HG03565 (cell line): Measurements from ENCODE around the gene TOR1AIP1.
"Not testable (repeated sequence)": the region's sequence is repeated elsewhere in the genome, so short reads cannot be mapped to it uniquely, and the experiment has no call there.

Experiments used
- ATAC-seq: cut with Tn5 transposase; IDR thresholded peaks from one replicate; pipeline ENCODE4 v1.9.1; 2021; ENCODE audit warnings: mild to moderate bottlenecking, moderate library complexity; ENCODE audit not compliant: unreplicated experiment

Gene TOR1AIP1, protein sequence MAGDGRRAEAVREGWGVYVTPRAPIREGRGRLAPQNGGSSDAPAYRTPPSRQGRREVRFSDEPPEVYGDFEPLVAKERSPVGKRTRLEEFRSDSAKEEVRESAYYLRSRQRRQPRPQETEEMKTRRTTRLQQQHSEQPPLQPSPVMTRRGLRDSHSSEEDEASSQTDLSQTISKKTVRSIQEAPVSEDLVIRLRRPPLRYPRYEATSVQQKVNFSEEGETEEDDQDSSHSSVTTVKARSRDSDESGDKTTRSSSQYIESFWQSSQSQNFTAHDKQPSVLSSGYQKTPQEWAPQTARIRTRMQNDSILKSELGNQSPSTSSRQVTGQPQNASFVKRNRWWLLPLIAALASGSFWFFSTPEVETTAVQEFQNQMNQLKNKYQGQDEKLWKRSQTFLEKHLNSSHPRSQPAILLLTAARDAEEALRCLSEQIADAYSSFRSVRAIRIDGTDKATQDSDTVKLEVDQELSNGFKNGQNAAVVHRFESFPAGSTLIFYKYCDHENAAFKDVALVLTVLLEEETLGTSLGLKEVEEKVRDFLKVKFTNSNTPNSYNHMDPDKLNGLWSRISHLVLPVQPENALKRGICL

DNA sequence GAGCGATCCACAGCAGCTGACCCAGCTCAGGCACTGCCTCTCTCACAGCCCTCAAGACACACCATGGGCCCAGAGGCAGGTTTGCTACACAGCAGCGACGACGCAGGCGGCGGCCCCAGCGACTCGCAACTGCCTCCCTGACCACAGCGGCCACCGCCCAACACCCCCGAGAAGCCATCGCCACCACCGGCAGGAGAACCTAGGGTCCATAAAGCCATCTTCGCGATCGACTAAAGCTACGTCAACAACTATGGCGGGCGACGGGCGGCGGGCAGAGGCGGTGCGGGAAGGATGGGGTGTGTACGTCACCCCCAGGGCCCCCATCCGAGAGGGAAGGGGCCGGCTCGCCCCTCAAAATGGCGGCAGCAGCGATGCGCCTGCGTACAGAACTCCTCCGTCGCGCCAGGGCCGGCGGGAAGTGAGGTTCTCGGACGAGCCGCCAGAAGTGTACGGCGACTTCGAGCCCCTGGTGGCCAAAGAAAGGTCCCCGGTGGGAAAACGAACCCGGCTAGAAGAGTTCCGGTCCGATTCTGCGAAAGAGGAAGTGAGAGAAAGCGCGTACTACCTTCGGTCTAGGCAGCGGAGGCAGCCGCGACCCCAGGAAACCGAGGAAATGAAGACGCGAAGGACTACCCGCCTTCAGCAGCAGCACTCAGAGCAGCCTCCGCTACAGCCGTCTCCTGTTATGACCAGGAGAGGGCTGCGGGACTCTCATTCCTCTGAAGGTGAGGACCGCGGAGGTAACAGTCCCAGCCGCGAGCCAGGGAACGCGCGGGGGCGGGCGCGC lies at the start of gene TOR1AIP1:
Gene TOR1AIP1 (plus strand): TSS at position 33 of the 787 bp plus-strand sequence. CDS start 218 bp downstream, at position 251.
- peak; percentile 69 for ATAC-seq

GRCh38 chr1:179836686-179837445 lies 45.2 kb upstream of the TOR1AIP1 start:
- ATAC-seq = not testable (repeated sequence)

DNA sequence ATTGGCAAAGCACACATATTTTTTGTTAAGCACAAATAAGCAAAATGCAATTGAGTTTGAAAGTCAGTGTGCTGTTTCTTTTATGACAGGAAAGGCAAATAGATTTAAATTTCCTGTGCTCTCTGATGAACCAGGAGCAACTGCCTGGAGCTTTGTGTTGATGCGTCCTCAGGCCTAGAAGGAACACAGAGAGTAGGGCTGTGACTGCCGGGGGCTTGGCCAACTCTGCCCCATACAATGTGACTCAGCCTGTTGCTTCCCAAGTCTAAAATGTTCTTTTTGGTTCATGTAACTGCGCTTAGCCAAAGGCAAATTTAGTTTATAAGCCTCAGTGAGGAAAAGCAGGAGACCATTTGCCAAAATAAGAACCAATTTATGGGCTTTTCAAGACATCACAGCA lies 42.0 kb upstream of the TOR1AIP1 start:
- ATAC-seq = no peak

DNA sequence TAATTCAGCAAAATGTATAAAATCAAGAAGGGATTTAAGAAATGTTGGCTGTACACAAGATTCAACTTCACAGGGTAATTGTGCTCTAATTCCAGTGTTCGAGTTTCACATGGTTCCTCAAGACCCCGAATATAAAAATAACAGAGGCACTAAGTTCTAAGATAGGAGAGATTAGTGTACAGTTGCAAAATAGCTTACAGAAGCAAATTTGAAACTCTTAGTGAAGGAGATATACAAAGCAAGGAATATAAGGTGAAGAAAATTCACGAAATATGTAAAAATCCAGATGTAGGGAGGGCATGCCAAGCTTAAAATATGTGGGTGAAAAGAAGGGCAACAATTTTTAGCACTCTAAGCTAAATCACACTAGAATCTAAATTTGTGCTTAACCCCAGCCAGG lies 33.9 kb upstream of the TOR1AIP1 start:
- ATAC-seq = no peak

- ATAC-seq = no peak
These were observed 29.0 kb upstream of the TOR1AIP1 start for GRCh38 chr1:179853102-179853501.

DNA sequence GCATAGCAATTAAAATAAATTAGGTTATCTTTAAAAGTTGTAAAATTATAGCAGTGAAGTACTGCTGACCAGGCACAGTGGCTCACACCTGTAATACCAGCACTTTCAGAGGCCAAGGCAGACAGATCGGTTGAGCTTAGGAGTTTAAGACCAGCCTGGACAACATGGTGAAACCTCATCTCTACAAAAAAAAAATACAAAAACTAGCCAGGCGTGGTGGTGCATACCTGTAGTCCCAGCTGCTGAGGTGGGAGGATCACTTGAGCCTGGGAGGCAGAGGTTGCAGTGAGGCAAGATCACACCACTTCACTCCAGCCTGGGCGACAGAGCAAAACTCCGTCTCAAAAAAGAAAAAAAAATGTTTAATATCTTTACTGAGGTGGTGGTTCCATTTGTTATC lies 26.3 kb upstream of the TOR1AIP1 start:
- not testable (repeated sequence) for ATAC-seq

DNA sequence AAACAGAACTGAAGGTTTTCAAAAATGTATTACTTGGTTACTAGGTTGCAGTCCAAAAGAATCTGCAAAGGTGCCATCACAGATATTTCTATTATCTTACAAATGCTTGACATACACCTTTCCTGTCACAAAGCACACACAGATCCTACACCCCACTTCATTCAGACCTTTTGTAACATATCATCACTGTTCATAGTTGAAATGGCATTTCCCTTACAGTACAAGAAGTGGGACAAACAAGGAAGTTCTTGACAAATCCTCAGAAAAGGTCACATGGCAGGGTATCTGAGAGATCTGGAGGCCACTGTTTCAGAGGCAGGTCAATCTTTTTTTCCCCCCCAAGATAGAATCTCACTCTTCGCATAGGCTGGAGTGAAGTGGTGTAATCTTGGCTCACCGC lies 25.8 kb upstream of the TOR1AIP1 start:
- no peak for ATAC-seq

- ATAC-seq = no peak
These were observed 25.1 kb upstream of the TOR1AIP1 start for GRCh38 chr1:179857009-179857408.

DNA sequence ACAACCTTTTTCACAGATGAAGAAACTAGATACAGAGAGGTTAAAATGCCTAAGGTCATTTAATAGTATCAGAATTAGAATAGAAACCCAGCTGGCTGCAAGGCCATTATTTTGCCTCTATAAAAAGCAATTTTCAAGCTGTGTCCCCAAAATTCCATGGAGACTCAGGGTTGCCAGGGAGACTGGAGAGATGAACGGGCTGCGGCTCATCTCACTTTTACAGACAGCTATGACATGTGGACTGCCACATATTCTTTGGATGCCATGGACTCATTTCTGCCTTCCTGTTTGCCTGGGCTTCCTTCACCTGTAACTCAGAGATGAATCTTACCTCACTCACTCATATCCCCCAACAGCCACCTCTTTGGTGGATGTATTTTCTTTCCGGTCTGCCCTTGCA lies 21.4 kb upstream of the TOR1AIP1 start:
- no peak for ATAC-seq

DNA sequence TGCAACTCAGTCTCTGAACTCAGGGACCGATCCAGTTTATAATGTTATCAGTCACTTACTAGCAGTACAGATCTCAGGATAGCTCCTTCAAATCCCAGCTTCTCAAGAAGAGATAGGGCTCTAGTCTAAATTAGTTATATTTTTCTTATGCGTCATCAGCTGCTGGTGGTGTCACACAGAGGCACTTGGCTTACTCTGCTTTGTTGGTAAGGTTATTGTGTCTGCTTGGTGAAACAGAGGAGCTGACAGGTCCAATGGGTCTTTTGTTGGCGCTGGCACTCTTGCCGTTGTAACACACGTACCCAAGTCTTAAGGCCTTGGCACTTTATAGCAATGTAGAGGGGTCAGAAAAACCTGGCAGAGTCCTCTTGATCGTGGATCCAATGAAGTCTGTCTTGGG lies 16.7 kb upstream of the TOR1AIP1 start:
- ATAC-seq = no peak

- no peak for ATAC-seq
These were observed 15.5 kb upstream of the TOR1AIP1 start for GRCh38 chr1:179866616-179867015.

DNA sequence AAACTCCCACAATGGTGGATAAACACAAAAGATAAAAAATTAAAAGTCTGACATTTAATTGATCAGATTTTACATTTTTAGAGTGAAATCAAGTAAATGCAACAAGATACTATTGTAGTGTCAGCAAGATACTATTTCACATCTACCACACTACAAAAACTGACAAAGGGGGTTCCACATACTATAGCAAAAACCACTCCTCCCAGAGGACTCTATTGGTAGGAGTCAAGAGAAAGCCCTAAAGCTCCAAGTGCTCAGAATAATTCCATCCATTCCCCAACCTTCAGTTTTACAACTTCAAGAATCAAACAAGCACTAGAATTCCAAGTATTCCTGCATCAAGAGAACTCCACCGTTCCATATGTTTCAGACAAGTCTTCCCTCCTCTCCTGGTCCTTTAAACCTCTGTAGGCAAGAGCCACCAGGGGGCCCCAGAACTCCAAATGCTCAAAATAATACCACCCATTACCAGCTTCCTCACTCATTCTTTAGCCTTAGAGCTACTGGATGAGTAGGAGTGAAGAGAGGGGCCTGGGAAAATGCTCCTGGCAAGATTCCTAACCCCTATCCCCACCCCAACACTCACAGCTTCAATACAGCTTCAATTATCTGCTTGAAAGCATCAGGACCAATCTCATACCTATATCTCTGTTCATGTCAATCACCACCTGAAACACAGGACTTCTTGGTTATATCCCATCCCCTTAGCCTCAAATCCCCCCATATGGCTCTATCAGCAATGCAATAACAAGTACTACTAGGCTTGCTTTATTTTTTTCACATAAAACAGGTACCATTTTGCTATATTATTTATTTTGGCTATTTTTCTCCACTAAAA lies 14.4 kb upstream of the TOR1AIP1 start:
- ATAC-seq = no peak

- no peak for ATAC-seq
These were observed 11.2 kb upstream of the TOR1AIP1 start for GRCh38 chr1:179870870-179871269.

GRCh38 chr1:179871940-179872339 lies 10.1 kb upstream of the TOR1AIP1 start:
- no peak for ATAC-seq

DNA sequence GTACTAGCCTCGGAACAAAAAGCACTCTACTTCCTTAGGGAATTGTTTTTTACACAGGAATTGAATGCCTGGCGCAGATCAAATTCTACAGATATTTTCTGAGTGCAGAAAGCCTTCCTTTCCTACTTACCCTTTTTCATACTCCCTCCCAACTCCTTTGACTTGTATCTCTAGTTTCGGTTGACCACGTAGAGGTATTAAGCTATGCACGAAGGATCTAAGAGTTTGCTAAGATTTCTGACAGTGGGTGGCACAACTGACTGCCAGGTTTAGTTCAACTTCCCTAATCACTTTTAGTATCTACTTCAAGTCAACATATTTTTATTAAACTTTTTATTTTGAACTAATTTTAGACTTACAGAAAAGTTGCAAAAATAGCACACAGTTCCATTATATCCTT lies 9.5 kb upstream of the TOR1AIP1 start:
- ATAC-seq = no peak

DNA sequence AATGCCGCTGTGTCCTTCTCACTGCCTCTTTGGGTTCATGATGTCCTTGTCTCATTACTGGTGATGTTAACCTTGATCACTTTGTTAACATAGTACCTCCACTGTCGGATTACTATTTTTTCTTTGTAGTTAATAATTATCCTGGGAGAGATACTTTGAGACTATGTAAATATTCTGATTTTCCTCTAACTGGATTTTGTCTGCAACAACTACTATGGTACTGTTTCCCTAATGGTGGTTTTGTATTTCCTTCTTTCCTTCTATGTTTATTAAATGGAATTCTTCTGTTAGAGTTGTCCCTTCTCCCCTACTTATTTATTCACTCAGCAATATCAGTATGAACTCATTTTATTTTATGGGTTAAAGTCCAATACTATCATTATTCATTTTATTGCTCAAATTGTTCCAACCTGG lies 8.6 kb upstream of the TOR1AIP1 start:
- no peak for ATAC-seq

GRCh38 chr1:179875596-179876299 lies 6.3 kb upstream of the TOR1AIP1 start:
- ATAC-seq = no peak

GRCh38 chr1:179876300-179876715 lies 5.8 kb upstream of the TOR1AIP1 start:
- ATAC-seq = no peak

GRCh38 chr1:179877586-179878265 lies 4.4 kb upstream of the TOR1AIP1 start, which contains the start of gene TOR1AIP2:
TOR1AIP2 (minus strand) TSS chr1:179877803; CDS start chr1:179852665, 25,138 bp downstream.
- ATAC-seq = peak; percentile 48
